ENCODE measurements around the gene VAT1L. TPM values are rescaled to one million over a fixed set of nuclear protein-coding genes. Genes with fewer than 3 reads are reported as not detected.

VAT1L gene
- total and polyA plus RNA-seq, 2 donors (not counting 3 experiments of a cell fraction or from before 2014, with no cell fraction given): 0.46 to 1.5 TPM

- H4K20me1 ChIP-seq (replicated peaks; ENCODE audit: control insufficient read depth, extremely low read depth, insufficient read depth, low read length): no peaks in the 10 kb centered on the region
- H3K9me3 ChIP-seq (replicated peaks; ENCODE audit: control insufficient read depth, insufficient read depth, low read length): no peaks in the 10 kb centered on the region
- no peaks in the 10 kb centered on the region for H3K9me1 ChIP-seq (replicated peaks; ENCODE audit: control insufficient read depth, extremely low read depth, insufficient read depth, low read length)
- POLR2A ChIA-PET: no interaction called here
- TF ChIP-seq MAX (IDR thresholded peaks at IDR 0.05; ENCODE audit: insufficient read depth, insufficient read length) (no peak), JUN (IDR thresholded peaks at IDR 0.05; ENCODE audit: borderline replicate concordance, insufficient read depth, insufficient read length, low read depth) (no peak), GATA2 (IDR thresholded peaks at IDR 0.05; ENCODE audit: insufficient read depth, insufficient read length, low read depth, low read length) (no peak), EZH2 (IDR thresholded peaks at IDR 0.05; ENCODE audit: borderline replicate concordance, low read depth, low read length, severe bottlenecking) (no peak), POLR2A (IDR thresholded peaks at IDR 0.05; ENCODE audit: low read depth, low read length) (no peak), CTCF (IDR thresholded peaks at IDR 0.05; ENCODE audit: extremely low read depth in 1 of 2, insufficient read depth in 1 of 2, low read depth in 1 of 2, low read length in 2 of 2) (no peak), POLR2AphosphoS5 (IDR thresholded peaks at IDR 0.05; ENCODE audit: insufficient read depth, low read depth, low read length) (no peak), MYC (IDR thresholded peaks at IDR 0.05; ENCODE audit: low read depth, low read length) (no peak), FOS (IDR thresholded peaks at IDR 0.05; ENCODE audit: borderline replicate concordance, insufficient read depth, low read length) (no peak)
- FAIRE-seq (no peak), DNase-seq (ENCODE audit: low read depth, low spot score) (no peak)
- H3K27ac ChIP-seq (ENCODE audit: insufficient read depth, low read depth, low read length): no peak within 1 kb of the TSS
- H3K27me3 ChIP-seq (ENCODE audit: control insufficient read depth in 2 of 2, insufficient read depth in 2 of 2, low read length in 2 of 2): no peaks in the 10 kb centered on the region
- H3K9ac ChIP-seq (replicated peaks; ENCODE audit: extremely low read depth, insufficient read depth, low read length): no peak within 1 kb of the TSS
- intact Hi-C loops (cut with micrococcal nuclease) (no loop called here), dilution Hi-C loops (cut with MboI; ENCODE audit: extremely low pct_ligation_motif_present, low sequenced_read_pairs) (no loop called here)
- H3K36me3 ChIP-seq (ENCODE audit: control insufficient read depth in 2 of 2, extremely low read depth in 1 of 2, insufficient read depth in 2 of 2, low read length in 2 of 2): no peaks in the 10 kb centered on the region
- no peak within 1 kb of the TSS for H3K4me2 ChIP-seq (ENCODE audit: insufficient read depth, low read length)
- H2AFZ ChIP-seq (ENCODE audit: low read depth, low read length): no peak within 1 kb of the TSS
- no peaks in the 10 kb centered on the region for H3K4me1 ChIP-seq (ENCODE audit: control insufficient read depth, extremely low read depth, insufficient read depth, low read length)
- BruUV-seq (replicated peaks): no TSS peak
- H3K4me3 ChIP-seq (replicated peaks in 1 of 3; ENCODE audit: insufficient read depth in 1 of 3, low read depth in 1 of 3, low read length in 3 of 3): no peak within 1 kb of the TSS
- CTCF ChIA-PET: no interaction called here
- no peaks in the 10 kb centered on the region for H3K79me2 ChIP-seq (ENCODE audit: control insufficient read depth, insufficient read depth, low read length)
Measured at GRCh38 chr16:78022347-78023060, 234.1 kb downstream of the VAT1L start, which contains the start of gene CLEC3A. Gene CLEC3A, plus strand, starts transcription at chr16:78022548. Its CDS starts 79 bp downstream, at chr16:78022627.
